GM18867 (cell line): ENCODE data around the gene DCAF11.

Experiments
- ATAC-seq: cut with Tn5 transposase; IDR thresholded peaks from one replicate; pipeline ENCODE4 v1.9.1; 2021; ENCODE audit warnings: mild to moderate bottlenecking, moderate library complexity; ENCODE audit not compliant: unreplicated experiment

DCAF11 gene

GRCh38 chr14:24114532-24115421, at the start of gene DCAF11, which contains the start of gene NRL:
Gene DCAF11 (plus strand): TSS chr14:24114777. CDS start chr14:24115595, 818 bp downstream.
Gene NRL (minus strand): TSS chr14:24114949. CDS start chr14:24082848, 32,101 bp downstream.
- ATAC-seq: peak; percentile 83

GRCh38 chr14:24064856-24065255, 49.7 kb upstream of the DCAF11 start:
- ATAC-seq: no peak

GRCh38 chr14:24065408-24065807, 49.2 kb upstream of the DCAF11 start:
- no peak for ATAC-seq

- no peak for ATAC-seq
Measured at GRCh38 chr14:24066496-24067132, 48.0 kb upstream of the DCAF11 start.

GRCh38 chr14:24067133-24068082, 47.2 kb upstream of the DCAF11 start:
- no peak for ATAC-seq

- ATAC-seq: no peak
Measured at GRCh38 chr14:24068711-24069410, 45.7 kb upstream of the DCAF11 start.

- no peak for ATAC-seq
Measured at GRCh38 chr14:24069411-24069735, 45.2 kb upstream of the DCAF11 start.

GRCh38 chr14:24070285-24071143, 44.1 kb upstream of the DCAF11 start:
- no peak for ATAC-seq

- ATAC-seq: no peak
Measured at GRCh38 chr14:24071144-24071697, 43.4 kb upstream of the DCAF11 start, which contains the start of gene CPNE6. Gene CPNE6 (plus strand): TSS chr14:24071562. CDS start chr14:24072937, 1,375 bp downstream.

- ATAC-seq: no peak
Measured at GRCh38 chr14:24071836-24072430, 42.6 kb upstream of the DCAF11 start.

- ATAC-seq: no peak
Measured at GRCh38 chr14:24072436-24072835, 42.1 kb upstream of the DCAF11 start.

- no peak for ATAC-seq
Measured at GRCh38 chr14:24072881-24073877, 41.4 kb upstream of the DCAF11 start.

GRCh38 chr14:24074625-24075484, 39.7 kb upstream of the DCAF11 start:
- no peak for ATAC-seq

GRCh38 chr14:24075485-24076301, 38.9 kb upstream of the DCAF11 start:
- ATAC-seq: no peak

GRCh38 chr14:24076302-24076601, 38.3 kb upstream of the DCAF11 start:
- ATAC-seq: no peak

- no peak for ATAC-seq
Measured at GRCh38 chr14:24077086-24077485, 37.5 kb upstream of the DCAF11 start.
